ENCODE measurements around the gene ZNF165.
"Not testable (repeated sequence)": the region's sequence is repeated elsewhere in the genome, so short reads cannot be mapped to it uniquely, and the experiment has no call there.

Gene ZNF165

GRCh38 chr6:28122283-28122682 is 41.9 kb downstream of the ZNF165 start:
- not testable (repeated sequence) for DNase-seq

GRCh38 chr6:28124350-28124970 is 44.1 kb downstream of the ZNF165 start, which contains the start of gene ZSCAN16:
TSS of gene ZSCAN16 (plus strand) at chr6:28124609. CDS start at chr6:28125444, 835 bp downstream.
- DNase-seq = peak; percentile 88

- no peak for DNase-seq
Measured at GRCh38 chr6:28124971-28125353, 44.6 kb downstream of the ZNF165 start.

GRCh38 chr6:28125401-28125800 is 45.0 kb downstream of the ZNF165 start:
- no peak for DNase-seq

- DNase-seq = no peak
Measured at GRCh38 chr6:28134015-28134414, 53.6 kb downstream of the ZNF165 start.

- DNase-seq = no peak
Measured at GRCh38 chr6:28134716-28135115, 54.3 kb downstream of the ZNF165 start.

GRCh38 chr6:28135393-28135792 is 55.0 kb downstream of the ZNF165 start:
- no peak for DNase-seq

GRCh38 chr6:28136585-28137504 is 56.5 kb downstream of the ZNF165 start:
- DNase-seq = peak; percentile 94

- DNase-seq = no peak
Measured at GRCh38 chr6:28137505-28137981, 57.2 kb downstream of the ZNF165 start.

Data from femur (tissue), 1 donor.